Large intestine (tissue), 3 donors: ENCODE data around the gene PIGU. TPM values are rescaled to one million over a fixed set of nuclear protein-coding genes. Genes with fewer than 3 reads are reported as not detected.
"Not testable (repeated sequence)": the region's sequence is repeated elsewhere in the genome, so short reads cannot be mapped to it uniquely, and the experiment has no call there.

Source experiments
- DNase-seq, 2 donors: peaks; one replicate each; pipeline versions ENCODE4 v3.0.0 to v3.0.0-alpha.2; 2013
- H3K27ac ChIP-seq: one replicate; pipeline ENCODE4 v1.5.1; 2013; ENCODE audit warnings: low read length
- H3K27me3 ChIP-seq: 2 replicates; pipeline ENCODE4 v1.6.1; 2013; ENCODE audit warnings: low read length; ENCODE audit not compliant: control insufficient read depth, insufficient read depth
- H3K36me3 ChIP-seq: 2 replicates; pipeline ENCODE4 v1.6.1; 2013; ENCODE audit warnings: low read length; ENCODE audit not compliant: control insufficient read depth, insufficient read depth
- H3K4me1 ChIP-seq: one replicate; pipeline ENCODE4 v1.6.1; 2013; ENCODE audit warnings: low read length; ENCODE audit not compliant: control insufficient read depth, insufficient read depth
- H3K4me3 ChIP-seq: one replicate; pipeline ENCODE4 v1.5.1; 2013; ENCODE audit warnings: low read length
- H3K9me3 ChIP-seq: one replicate; pipeline ENCODE4 v1.6.1; 2013; ENCODE audit warnings: mild to moderate bottlenecking, low read depth, low read length, moderate library complexity; ENCODE audit not compliant: control insufficient read depth
- WGBS: methylation state at CpG from one replicate; pipeline ENCODE4 v1.1.5; 2013; ENCODE audit warnings: low lambda C conversion rate; ENCODE audit not compliant: insufficient coverage; 5-methylcytosine and 5-hydroxymethylcytosine counted together
- polyA plus RNA-seq: library from polyadenylated mRNA; unstranded; fragments of 120-200 nt; gene quantifications from one replicate; pipeline ENCODE4 v1.2.1, GENCODE V29; 2013

PIGU gene
- polyA plus RNA-seq, 1 donor, result 25.3 TPM

- no peak for DNase-seq
- Histone ChIP-seq H3K36me3 (no peaks in the 10 kb centered on the region), H3K27ac (no peak overlapping the region), H3K9me3 (no peaks in the 10 kb centered on the region), H3K4me3 (no peak overlapping the region), H3K27me3 (no peaks in the 10 kb centered on the region), H3K4me1 (no peaks in the 10 kb centered on the region)
- no CpG with 5 or more reads among the region's 3 CpGs for WGBS
Measured at GRCh38 chr20:34691838-34692237, 14.9 kb upstream of the PIGU start.

GRCh38 chr20:34689486-34689885, 12.6 kb upstream of the PIGU start:
- Histone ChIP-seq H3K9me3 (no peaks in the 10 kb centered on the region), H3K27me3 (no peaks in the 10 kb centered on the region), H3K4me1 (no peaks in the 10 kb centered on the region), H3K27ac (no peak overlapping the region), H3K36me3 (no peaks in the 10 kb centered on the region), H3K4me3 (no peak overlapping the region)
- no peak for DNase-seq
- no CpG with 5 or more reads among the region's 2 CpGs for WGBS

- no peak for DNase-seq
- WGBS, result no CpG with 5 or more reads among the region's 3 CpGs
- no peaks in the 10 kb centered on the region for H3K4me1 ChIP-seq
- no peaks in the 10 kb centered on the region for H3K27me3 ChIP-seq
- peaks cover 7% of the 10 kb centered on the region for H3K9me3 ChIP-seq
- H3K4me3 ChIP-seq, result no peak overlapping the region
- no peaks in the 10 kb centered on the region for H3K36me3 ChIP-seq
- H3K27ac ChIP-seq, result no peak overlapping the region
Measured at GRCh38 chr20:34683667-34684066, 6.8 kb upstream of the PIGU start.

GRCh38 chr20:34680586-34681175, 3.8 kb upstream of the PIGU start:
- no peak overlapping the region for H3K4me3 ChIP-seq
- H3K36me3 ChIP-seq, result no peaks in the 10 kb centered on the region
- H3K27me3 ChIP-seq, result no peaks in the 10 kb centered on the region
- no peak overlapping the region for H3K27ac ChIP-seq
- peaks cover 9% of the 10 kb centered on the region for H3K9me3 ChIP-seq
- no peak for DNase-seq
- H3K4me1 ChIP-seq, result peaks cover 3% of the 10 kb centered on the region

GRCh38 chr20:34675993-34676641, 775 bp downstream of the PIGU start:
- H3K4me1 ChIP-seq, result peaks cover 6% of the 10 kb centered on the region
- no peaks in the 10 kb centered on the region for H3K36me3 ChIP-seq
- DNase-seq, result no peak
- 0% methylated on average over 3 of the region's 14 CpGs for WGBS
- H3K9me3 ChIP-seq, result peaks cover 9% of the 10 kb centered on the region
- no peaks in the 10 kb centered on the region for H3K27me3 ChIP-seq
- H3K4me3 ChIP-seq, result peak overlapping the region; percentile 87
- peak overlapping the region; percentile 88 for H3K27ac ChIP-seq

GRCh38 chr20:34675561-34675960, 1.3 kb downstream of the PIGU start:
- no CpG with 5 or more reads among the region's 3 CpGs for WGBS
- Histone ChIP-seq H3K27ac (no peak overlapping the region), H3K9me3 (peaks cover 9% of the 10 kb centered on the region), H3K4me3 (no peak overlapping the region), H3K27me3 (no peaks in the 10 kb centered on the region), H3K36me3 (no peaks in the 10 kb centered on the region), H3K4me1 (peaks cover 6% of the 10 kb centered on the region)
- no peak for DNase-seq

- H3K27ac ChIP-seq, result no peak overlapping the region
- no CpG with 5 or more reads among the region's 5 CpGs for WGBS
- H3K4me1 ChIP-seq, result peaks cover 6% of the 10 kb centered on the region
- no peak overlapping the region for H3K4me3 ChIP-seq
- no peaks in the 10 kb centered on the region for H3K27me3 ChIP-seq
- DNase-seq, result no peak
- peaks cover 7% of the 10 kb centered on the region for H3K9me3 ChIP-seq
- no peaks in the 10 kb centered on the region for H3K36me3 ChIP-seq
Measured at GRCh38 chr20:34673412-34673811, 3.5 kb downstream of the PIGU start.

GRCh38 chr20:34669094-34669493, 7.8 kb downstream of the PIGU start:
- no CpG with 5 or more reads among the region's 1 CpG for WGBS

GRCh38 chr20:34664751-34665150, 12.1 kb downstream of the PIGU start:
- not testable (repeated sequence) for H3K27ac ChIP-seq, H3K9me3 ChIP-seq, H3K4me3 ChIP-seq, DNase-seq, H3K27me3 ChIP-seq, H3K4me1 ChIP-seq, H3K36me3 ChIP-seq
- 100% methylated on average over 1 of the region's 7 CpGs for WGBS

More at GRCh38 chr20:34669094-34669493, 7.8 kb downstream of the PIGU start:
- H3K4me3 ChIP-seq, result no peak overlapping the region
- H3K27ac ChIP-seq, result no peak overlapping the region
- no peaks in the 10 kb centered on the region for H3K4me1 ChIP-seq
- no peak for DNase-seq
- H3K27me3 ChIP-seq, result no peaks in the 10 kb centered on the region
- no peaks in the 10 kb centered on the region for H3K36me3 ChIP-seq
- peaks cover 5% of the 10 kb centered on the region for H3K9me3 ChIP-seq

GRCh38 chr20:34663213-34663943, 13.5 kb downstream of the PIGU start:
- H3K36me3 ChIP-seq, result no peaks in the 10 kb centered on the region
- H3K27me3 ChIP-seq, result no peaks in the 10 kb centered on the region
- H3K4me1 ChIP-seq, result no peaks in the 10 kb centered on the region
- 80% methylated on average over 2 of the region's 5 CpGs for WGBS
- H3K9me3 ChIP-seq, result no peaks in the 10 kb centered on the region
- no peak overlapping the region for H3K27ac ChIP-seq
- DNase-seq, result no peak
- no peak overlapping the region for H3K4me3 ChIP-seq
